ENCODE measurements around the gene RHBDD2. TPM values are rescaled to one million over a fixed set of nuclear protein-coding genes. Genes with fewer than 3 reads are reported as not detected.

Gene RHBDD2
- polyA plus RNA-seq, 1 donor from 2014 or later = 76.4 TPM

GRCh38 chr7:75905785-75906604 lies 27.2 kb downstream of the RHBDD2 start:
- Histone ChIP-seq H2AFZ (ENCODE audit: low read depth, low read length) (peak overlapping the region; percentile 92), H3K9me3 (ENCODE audit: low read length) (no peaks in the 10 kb centered on the region), H3K4me3 (ENCODE audit: low read length) (peak overlapping the region; percentile 17), H3F3A (ENCODE audit: insufficient read depth, low read length, poor library complexity, severe bottlenecking) (no peaks in the 10 kb centered on the region), H3K9me2 (ENCODE audit: insufficient read depth, low read length) (no peaks in the 10 kb centered on the region), H3K4me2 (ENCODE audit: low read length) (peak overlapping the region; percentile 48), H3K36me3 (ENCODE audit: insufficient read depth, low read length) (no peaks in the 10 kb centered on the region), H3K27me3 (ENCODE audit: insufficient read depth, low read depth, low read length) (no peaks in the 10 kb centered on the region), H3K79me2 (replicated peaks; ENCODE audit: insufficient read depth, low read length) (no peaks in the 10 kb centered on the region), H3K27ac (ENCODE audit: low read length) (peak overlapping the region; percentile 89), H3K9ac (ENCODE audit: low read length) (peak overlapping the region; percentile 61), H4K20me1 (ENCODE audit: insufficient read depth) (no peaks in the 10 kb centered on the region)
- TF ChIP-seq MXI1 (conservative IDR thresholded peaks at IDR 0.05; ENCODE audit: poor library complexity, severe bottlenecking) (no peak), EP300 (conservative IDR thresholded peaks at IDR 0.05; ENCODE audit: poor library complexity, severe bottlenecking) (peak; percentile 71), EZH2 (IDR thresholded peaks at IDR 0.05; ENCODE audit: borderline replicate concordance, insufficient read depth, low read length, poor library complexity, severe bottlenecking) (no peak), REST (IDR thresholded peaks at IDR 0.05; ENCODE audit: borderline replicate concordance) (peak; percentile 88), RAD21 (conservative IDR thresholded peaks at IDR 0.05) (peak; percentile 43), SMC3 (conservative IDR thresholded peaks at IDR 0.05; ENCODE audit: poor library complexity) (peak; percentile 60), POLR2AphosphoS5 (IDR thresholded peaks at IDR 0.05) (peak; percentile 79), CTCF (IDR thresholded peaks at IDR 0.05; ENCODE audit: poor library complexity, severe bottlenecking) (peak; percentile 23), TAF1 (IDR thresholded peaks at IDR 0.05; ENCODE audit: low read depth) (no peak)

- H3K9me3 ChIP-seq (ENCODE audit: low read length) = no peaks in the 10 kb centered on the region
- no peaks in the 10 kb centered on the region for H3K36me3 ChIP-seq (ENCODE audit: insufficient read depth, low read length)
- no peaks in the 10 kb centered on the region for H3K27me3 ChIP-seq (ENCODE audit: insufficient read depth, low read depth, low read length)
- no peaks in the 10 kb centered on the region for H4K20me1 ChIP-seq (ENCODE audit: insufficient read depth)
- H3K4me2 ChIP-seq (ENCODE audit: low read length) = no peak overlapping the region
- no peak overlapping the region for H3K4me3 ChIP-seq (ENCODE audit: low read length)
- H3K9ac ChIP-seq (ENCODE audit: low read length) = no peak overlapping the region
- H3K79me2 ChIP-seq (replicated peaks; ENCODE audit: insufficient read depth, low read length) = no peaks in the 10 kb centered on the region
- no peak overlapping the region for H2AFZ ChIP-seq (ENCODE audit: low read depth, low read length)
- H3K27ac ChIP-seq (ENCODE audit: low read length) = no peak overlapping the region
- no peaks in the 10 kb centered on the region for H3K9me2 ChIP-seq (ENCODE audit: insufficient read depth, low read length)
- TF ChIP-seq POLR2AphosphoS5 (IDR thresholded peaks at IDR 0.05) = no peak
- no peak for TF ChIP-seq TAF1 (IDR thresholded peaks at IDR 0.05; ENCODE audit: low read depth)
- no peak for TF ChIP-seq MXI1 (conservative IDR thresholded peaks at IDR 0.05; ENCODE audit: poor library complexity, severe bottlenecking)
- TF ChIP-seq RAD21 (conservative IDR thresholded peaks at IDR 0.05) = no peak
- TF ChIP-seq EP300 (conservative IDR thresholded peaks at IDR 0.05; ENCODE audit: poor library complexity, severe bottlenecking) = no peak
- no peak for TF ChIP-seq REST (IDR thresholded peaks at IDR 0.05; ENCODE audit: borderline replicate concordance)
- no peak for TF ChIP-seq CTCF (IDR thresholded peaks at IDR 0.05; ENCODE audit: poor library complexity, severe bottlenecking)
- no peak for TF ChIP-seq SMC3 (conservative IDR thresholded peaks at IDR 0.05; ENCODE audit: poor library complexity)
- no peak for TF ChIP-seq EZH2 (IDR thresholded peaks at IDR 0.05; ENCODE audit: borderline replicate concordance, insufficient read depth, low read length, poor library complexity, severe bottlenecking)
- no peaks in the 10 kb centered on the region for H3F3A ChIP-seq (ENCODE audit: insufficient read depth, low read length, poor library complexity, severe bottlenecking)
These were observed 28.3 kb downstream of the RHBDD2 start for GRCh38 chr7:75906991-75907667.
